Measurements from ENCODE around the gene DNASE2B.
A peak's percentile ranks its signal among the peaks of the same experiment; 100 is the strongest.
"Not testable (repeated sequence)": the region's sequence is repeated elsewhere in the genome, so short reads cannot be mapped to it uniquely, and the experiment has no call there.

DNASE2B gene

GRCh38 chr1:84412316-84412942 is 14.1 kb downstream of the DNASE2B start:
- no peak for DNase-seq (ENCODE audit: low spot score)

- DNase-seq (ENCODE audit: low spot score): no peak
Observed at GRCh38 chr1:84415396-84415795, 17.1 kb downstream of the DNASE2B start.

DNA sequence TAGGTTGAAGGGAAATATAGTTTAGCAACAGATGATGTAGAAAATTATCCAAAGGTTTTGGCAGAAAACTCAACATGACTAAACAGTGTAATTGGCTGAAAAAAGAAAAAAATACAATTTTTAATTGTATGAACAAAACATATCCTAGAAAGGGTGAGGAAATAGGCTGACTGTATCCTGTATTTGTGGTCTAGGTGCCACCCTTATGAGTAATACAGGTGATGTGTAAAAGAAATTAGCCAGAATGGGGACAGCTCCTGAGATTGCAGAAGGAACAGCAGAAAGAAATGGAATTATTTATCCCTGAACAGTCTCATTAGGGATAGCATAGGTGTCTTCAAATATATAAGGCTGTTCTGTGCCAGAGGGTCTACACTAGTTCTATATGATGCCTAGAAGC is 24.6 kb downstream of the DNASE2B start:
- no peak for DNase-seq (ENCODE audit: low spot score)

DNA sequence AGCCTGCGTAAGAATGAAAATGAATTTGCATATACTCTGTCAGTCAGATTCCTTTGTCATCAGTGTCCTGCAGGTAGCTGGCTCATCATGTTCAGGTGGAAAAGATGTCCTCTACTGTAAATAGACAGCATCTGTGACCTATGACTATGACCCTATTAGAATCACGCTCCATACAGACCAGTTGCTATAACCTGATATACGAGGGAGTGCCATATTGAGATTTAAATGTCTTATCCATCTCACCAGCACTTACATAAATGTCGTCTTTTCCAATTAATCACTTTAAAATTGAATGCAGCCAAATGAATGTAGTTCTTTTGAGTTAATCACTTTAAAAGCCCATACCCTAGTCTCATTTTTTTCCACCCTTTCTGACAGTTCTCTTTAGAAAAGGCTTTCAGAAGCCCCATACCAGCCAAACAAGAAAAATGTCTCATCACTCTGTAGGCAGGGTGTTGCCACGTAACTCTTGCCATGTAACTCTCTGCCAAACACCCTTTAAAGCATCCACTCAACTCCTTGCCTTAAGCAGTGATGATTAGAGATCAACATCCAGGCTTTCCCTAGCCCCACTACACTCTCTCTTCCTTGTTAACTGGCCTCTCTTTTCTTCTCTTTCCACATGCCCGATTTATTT is 26.3 kb downstream of the DNASE2B start:
- DNase-seq (ENCODE audit: low spot score): no peak

- DNase-seq (ENCODE audit: low spot score): no peak
Observed at GRCh38 chr1:84425150-84425896, 27.0 kb downstream of the DNASE2B start.

DNA sequence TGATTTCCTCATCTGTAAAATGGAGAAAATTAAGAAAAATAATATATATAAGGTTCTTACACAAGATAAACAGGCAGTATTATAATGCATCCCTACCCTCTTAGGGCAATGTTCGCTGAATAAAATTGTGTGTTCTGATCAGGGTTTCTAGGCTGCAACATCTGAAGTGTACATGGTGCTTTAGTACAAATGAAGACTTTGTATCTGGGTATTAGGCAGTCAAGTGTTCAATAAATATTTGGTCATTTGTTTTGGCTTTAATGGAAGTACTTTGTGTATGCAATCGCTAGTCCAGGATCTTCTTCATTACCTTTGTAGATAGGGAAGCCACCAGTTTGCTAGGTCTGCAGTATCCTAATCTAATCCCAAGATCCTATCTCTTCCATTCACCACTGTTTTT is 28.1 kb downstream of the DNASE2B start:
- DNase-seq (ENCODE audit: low spot score): no peak

GRCh38 chr1:84427250-84428188 is 29.2 kb downstream of the DNASE2B start:
- no peak for DNase-seq (ENCODE audit: low spot score)

- no peak for DNase-seq (ENCODE audit: low spot score)
Observed at GRCh38 chr1:84428235-84428634, 30.0 kb downstream of the DNASE2B start.

- no peak for DNase-seq (ENCODE audit: low spot score)
Observed at GRCh38 chr1:84429231-84429630, 30.9 kb downstream of the DNASE2B start.

DNA sequence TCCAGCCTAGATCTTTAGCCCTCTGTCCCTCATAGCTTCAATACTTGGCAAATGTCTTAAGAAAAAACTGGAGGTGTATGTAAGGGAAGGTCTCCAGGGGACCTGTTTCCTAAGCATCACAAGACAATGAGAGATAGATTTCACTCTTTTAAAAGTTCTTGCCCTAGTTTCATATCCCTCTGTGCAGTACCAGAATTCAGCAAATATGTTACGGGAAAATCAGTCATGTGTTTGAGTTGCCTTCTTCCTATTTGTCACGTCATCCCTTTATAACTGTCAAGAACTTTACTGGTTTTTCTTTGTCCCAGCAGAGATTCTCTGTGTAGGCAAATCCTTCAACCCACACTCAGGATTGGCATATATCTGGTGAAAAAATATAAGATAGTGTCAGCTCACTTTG is 32.3 kb downstream of the DNASE2B start:
- DNase-seq (ENCODE audit: low spot score): no peak

DNA sequence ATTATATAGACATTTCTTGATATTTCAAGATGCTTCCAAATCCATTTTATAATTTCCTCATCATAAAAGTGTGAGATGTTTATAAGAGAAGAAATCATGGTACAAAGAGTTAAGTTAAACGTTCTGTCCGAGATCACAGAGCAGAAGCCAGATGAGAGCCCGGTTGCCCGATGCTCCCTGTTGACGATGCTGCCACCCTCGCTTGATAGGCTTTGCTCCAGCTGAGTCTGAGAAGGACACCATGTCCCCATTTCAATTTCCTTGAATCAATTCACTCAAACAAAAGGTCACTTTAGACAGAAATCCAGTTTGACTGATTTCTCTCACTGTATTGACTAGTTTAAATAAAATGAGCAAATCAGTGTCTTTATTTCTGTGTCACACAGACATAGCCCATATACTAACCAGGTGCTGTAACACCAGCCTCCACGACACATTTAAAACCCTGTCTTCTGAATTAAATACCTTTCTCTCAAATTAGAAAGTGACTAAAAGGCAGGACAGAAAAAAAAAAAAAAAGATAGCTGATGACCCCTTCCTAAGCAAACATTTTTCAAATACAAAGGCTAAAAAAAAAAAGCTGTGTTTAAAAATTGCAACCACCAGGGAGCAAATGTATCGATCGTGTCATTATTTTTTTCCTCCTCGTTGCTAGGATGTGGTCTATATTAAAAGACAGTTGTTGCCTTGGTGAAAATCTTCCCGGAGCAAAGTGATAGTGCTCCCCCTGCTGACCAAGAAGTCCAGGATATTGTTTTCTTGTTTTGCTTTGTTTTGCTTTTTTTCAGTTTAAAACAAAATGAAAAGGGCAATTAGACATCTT is 35.2 kb downstream of the DNASE2B start:
- peak; percentile 66 for DNase-seq (ENCODE audit: low spot score)

DNA sequence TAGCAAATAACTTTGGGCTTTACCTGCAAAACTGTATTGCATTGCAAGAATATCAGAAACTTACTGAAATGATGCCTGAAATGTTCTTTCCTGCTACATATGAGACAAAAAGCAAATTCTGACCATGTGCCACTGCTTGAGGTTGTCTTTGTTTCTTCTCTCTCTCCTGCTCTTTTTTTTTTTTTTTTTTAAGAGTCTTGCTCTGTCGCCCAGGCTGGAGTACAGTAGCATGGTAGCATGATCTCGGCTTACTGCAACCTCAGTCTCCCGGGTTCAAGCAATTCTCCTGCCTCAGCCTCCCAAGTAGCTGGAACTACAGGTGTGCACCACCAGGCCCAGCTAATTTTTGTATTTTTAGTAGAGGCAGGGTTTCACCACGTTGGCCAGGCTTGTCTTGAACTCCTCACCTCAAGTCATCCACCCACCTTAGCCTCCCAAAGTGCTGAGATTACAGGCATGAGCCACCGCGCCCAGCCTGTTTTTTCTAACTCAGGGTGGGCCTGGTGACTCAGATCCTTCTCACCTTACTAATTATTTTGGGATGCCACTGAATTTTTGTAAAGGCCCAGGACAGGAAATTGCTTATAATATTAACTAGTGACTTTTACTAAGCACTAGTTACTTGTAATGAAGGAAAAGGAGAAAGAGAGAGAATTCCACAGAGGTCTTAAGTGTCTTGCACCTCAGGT is 35.9 kb downstream of the DNASE2B start:
- no peak for DNase-seq (ENCODE audit: low spot score)

DNA sequence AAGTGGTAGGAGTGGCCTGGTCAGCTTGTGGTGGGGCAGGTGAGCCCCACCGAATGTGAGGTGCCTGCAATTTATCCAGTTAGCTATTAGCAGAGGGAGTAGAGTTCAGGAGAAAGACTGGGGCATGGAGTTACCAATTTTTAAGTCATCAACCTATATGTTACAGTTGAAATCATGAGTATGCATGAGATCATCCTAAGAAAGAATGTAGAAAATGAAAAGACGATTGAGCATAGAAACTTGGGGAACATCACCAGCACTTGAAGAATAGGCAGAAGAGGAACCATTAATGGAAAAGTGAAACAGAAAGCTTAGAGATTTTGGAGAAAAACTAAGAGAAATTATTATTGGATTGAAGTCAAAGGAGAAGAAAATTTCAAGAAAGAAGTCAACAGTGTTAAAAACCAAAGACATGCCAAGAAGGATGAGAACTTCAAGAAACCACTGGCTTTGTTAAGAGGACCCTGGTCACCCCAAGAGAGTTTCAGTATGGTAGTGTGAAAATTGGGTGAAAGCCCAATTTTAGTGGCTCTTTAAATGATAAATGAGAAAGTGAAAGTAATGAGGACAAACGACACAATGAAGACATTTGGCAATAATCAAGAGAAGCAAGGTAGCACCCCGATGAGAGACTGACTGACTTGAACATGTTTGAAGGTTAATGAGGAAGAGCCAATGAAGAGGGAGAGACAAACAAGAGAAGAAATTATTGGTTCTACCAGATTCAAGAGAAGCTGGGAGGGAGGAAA is 36.7 kb downstream of the DNASE2B start:
- no peak for DNase-seq (ENCODE audit: low spot score)

DNA sequence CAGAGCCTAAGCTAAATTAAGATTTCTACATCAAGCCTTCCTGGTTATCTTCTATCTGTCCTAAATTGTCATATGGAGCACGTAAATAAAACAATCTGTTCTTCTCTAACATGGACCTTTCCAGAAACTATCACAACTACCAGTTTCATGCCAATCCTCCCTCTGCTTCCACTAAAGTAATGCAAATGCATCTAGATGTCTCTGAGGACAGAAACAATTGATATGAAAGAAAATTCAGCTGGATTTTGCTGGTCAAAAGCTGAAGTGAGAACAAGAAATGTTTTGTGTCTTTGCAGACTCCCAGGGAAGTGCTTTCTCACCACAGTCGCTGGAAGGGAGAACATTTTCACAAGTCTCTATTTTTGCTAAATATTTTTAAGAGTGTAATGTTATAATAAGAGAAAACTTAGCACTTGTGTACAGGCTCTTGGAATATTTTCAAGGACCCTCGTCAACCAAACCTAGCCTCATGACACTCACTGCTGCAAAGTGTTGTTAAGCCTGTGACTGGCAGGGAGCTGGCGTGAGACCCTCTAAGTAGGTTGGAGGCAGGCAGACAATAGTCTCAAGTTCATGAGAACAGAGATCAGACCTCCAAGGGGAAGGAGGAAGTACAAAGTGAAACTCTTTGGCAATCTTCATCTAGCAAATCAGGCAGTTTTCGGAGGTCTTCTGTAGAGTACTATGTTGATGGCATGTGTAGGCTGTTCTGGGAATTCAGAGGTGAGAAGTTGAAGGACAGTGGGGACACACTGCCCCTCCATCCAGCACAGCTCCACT is 38.8 kb downstream of the DNASE2B start:
- DNase-seq (ENCODE audit: low spot score): no peak

GRCh38 chr1:84442256-84442655 is 44.0 kb downstream of the DNASE2B start:
- DNase-seq (ENCODE audit: low spot score): peak; percentile 87

GRCh38 chr1:84442747-84443646 is 44.7 kb downstream of the DNASE2B start:
- not testable (repeated sequence) for DNase-seq (ENCODE audit: low spot score)

GRCh38 chr1:84448704-84449103 is 50.4 kb downstream of the DNASE2B start:
- DNase-seq (ENCODE audit: low spot score): not testable (repeated sequence)

DNA sequence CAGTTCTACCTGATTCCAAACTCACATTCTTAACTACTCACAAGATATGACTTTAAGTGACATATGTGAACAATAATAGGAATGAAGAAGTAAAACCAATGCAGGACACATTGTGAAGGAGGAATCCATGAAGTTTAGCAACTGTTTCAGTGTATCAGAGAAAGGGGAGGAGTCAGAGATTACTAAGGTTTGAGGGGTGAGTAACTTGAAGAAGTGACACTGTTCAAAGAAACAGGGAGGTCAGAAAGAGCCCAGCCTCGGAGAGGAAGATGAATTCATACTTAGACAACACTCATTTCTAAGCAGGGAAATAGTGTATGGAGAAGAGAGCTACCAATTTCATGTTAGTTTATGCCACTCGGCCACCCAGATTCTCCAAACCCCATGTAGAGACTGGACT is 52.6 kb downstream of the DNASE2B start:
- no peak for DNase-seq (ENCODE audit: low spot score)
